Measurements from ENCODE around the gene NDEL1.

Gene NDEL1

DNA sequence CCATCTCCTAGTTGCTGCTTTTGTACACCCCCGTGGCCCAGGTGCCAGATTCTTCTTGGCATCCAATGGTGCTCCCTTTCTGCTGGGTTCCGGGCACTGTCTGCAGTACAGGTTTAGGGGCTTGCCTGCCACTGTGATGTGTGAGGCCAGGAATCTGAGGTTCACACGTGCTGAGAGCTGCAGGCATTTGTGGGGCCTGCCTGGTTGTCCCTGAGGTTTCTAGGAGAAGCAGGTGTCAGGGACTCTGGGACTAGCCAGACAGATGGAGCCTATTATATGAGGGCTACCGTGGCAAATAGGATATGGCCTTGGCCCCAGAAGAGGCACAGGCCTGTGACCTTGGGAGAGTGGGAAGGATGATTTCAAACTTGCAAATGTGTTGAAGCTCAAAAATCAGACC lies 29.3 kb downstream of the NDEL1 start:
- no peaks in the 10 kb centered on the region for H3K79me2 ChIP-seq (ENCODE audit: insufficient read depth, low read length)
- H3K9ac ChIP-seq (ENCODE audit: low read length) = no peak overlapping the region
- no peaks in the 10 kb centered on the region for H4K20me1 ChIP-seq (ENCODE audit: low read depth, low read length)

GRCh38 chr17:8465356-8465755 lies 29.7 kb downstream of the NDEL1 start:
- no peak for TF ChIP-seq EZH2phosphoT487 (conservative IDR thresholded peaks at IDR 0.05; ENCODE audit: low read length)
- TF ChIP-seq, protein P1, sequence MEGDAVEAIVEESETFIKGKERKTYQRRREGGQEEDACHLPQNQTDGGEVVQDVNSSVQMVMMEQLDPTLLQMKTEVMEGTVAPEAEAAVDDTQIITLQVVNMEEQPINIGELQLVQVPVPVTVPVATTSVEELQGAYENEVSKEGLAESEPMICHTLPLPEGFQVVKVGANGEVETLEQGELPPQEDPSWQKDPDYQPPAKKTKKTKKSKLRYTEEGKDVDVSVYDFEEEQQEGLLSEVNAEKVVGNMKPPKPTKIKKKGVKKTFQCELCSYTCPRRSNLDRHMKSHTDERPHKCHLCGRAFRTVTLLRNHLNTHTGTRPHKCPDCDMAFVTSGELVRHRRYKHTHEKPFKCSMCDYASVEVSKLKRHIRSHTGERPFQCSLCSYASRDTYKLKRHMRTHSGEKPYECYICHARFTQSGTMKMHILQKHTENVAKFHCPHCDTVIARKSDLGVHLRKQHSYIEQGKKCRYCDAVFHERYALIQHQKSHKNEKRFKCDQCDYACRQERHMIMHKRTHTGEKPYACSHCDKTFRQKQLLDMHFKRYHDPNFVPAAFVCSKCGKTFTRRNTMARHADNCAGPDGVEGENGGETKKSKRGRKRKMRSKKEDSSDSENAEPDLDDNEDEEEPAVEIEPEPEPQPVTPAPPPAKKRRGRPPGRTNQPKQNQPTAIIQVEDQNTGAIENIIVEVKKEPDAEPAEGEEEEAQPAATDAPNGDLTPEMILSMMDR (IDR thresholded peaks at IDR 0.05; ENCODE audit: insufficient read depth, low read length, poor library complexity, severe bottlenecking) = no peak
- Histone ChIP-seq H3K27ac (ENCODE audit: low read depth, low read length) (no peak overlapping the region), H3K9me2 (replicated peaks; ENCODE audit: insufficient read depth, low read length) (no peaks in the 10 kb centered on the region), H3K36me3 (ENCODE audit: low read length) (0 out of 2 replicates have a peak, but pooled peaks cover 6% of the 10 kb centered on the region), H2AFZ (ENCODE audit: low read depth, low read length, severe bottlenecking) (no peak overlapping the region), H3K4me2 (ENCODE audit: low read depth, low read length, poor library complexity, severe bottlenecking) (no peak overlapping the region), H3K27me3 (ENCODE audit: low read length) (no peaks in the 10 kb centered on the region), H3F3A (ENCODE audit: insufficient read depth) (no peaks in the 10 kb centered on the region), H3K9me3 (ENCODE audit: insufficient read depth, low read length) (no peaks in the 10 kb centered on the region), H3K9ac (ENCODE audit: low read length) (no peak overlapping the region), H3K79me2 (ENCODE audit: insufficient read depth, low read length) (no peaks in the 10 kb centered on the region), H4K20me1 (ENCODE audit: low read depth, low read length) (no peaks in the 10 kb centered on the region), H3K4me3 (ENCODE audit: insufficient read depth, low read length, poor library complexity, severe bottlenecking) (no peak overlapping the region)

More for the DNA sequence above, 29.3 kb downstream of the NDEL1 start:
- TF ChIP-seq EZH2phosphoT487 (conservative IDR thresholded peaks at IDR 0.05; ENCODE audit: low read length) = no peak
- TF ChIP-seq, protein P1 (IDR thresholded peaks at IDR 0.05; ENCODE audit: insufficient read depth, low read length, poor library complexity, severe bottlenecking) = no peak
- Histone ChIP-seq H3K9me3 (ENCODE audit: insufficient read depth, low read length) (no peaks in the 10 kb centered on the region), H3K9me2 (replicated peaks; ENCODE audit: insufficient read depth, low read length) (no peaks in the 10 kb centered on the region), H3F3A (ENCODE audit: insufficient read depth) (no peaks in the 10 kb centered on the region), H3K27ac (ENCODE audit: low read depth, low read length) (no peak overlapping the region), H2AFZ (ENCODE audit: low read depth, low read length, severe bottlenecking) (no peak overlapping the region), H3K4me2 (ENCODE audit: low read depth, low read length, poor library complexity, severe bottlenecking) (no peak overlapping the region), H3K4me3 (ENCODE audit: insufficient read depth, low read length, poor library complexity, severe bottlenecking) (no peak overlapping the region), H3K36me3 (ENCODE audit: low read length) (peaks cover 6% of the 10 kb centered on the region; the same call in 1 of the 2 replicates), H3K27me3 (ENCODE audit: low read length) (no peaks in the 10 kb centered on the region)

DNA sequence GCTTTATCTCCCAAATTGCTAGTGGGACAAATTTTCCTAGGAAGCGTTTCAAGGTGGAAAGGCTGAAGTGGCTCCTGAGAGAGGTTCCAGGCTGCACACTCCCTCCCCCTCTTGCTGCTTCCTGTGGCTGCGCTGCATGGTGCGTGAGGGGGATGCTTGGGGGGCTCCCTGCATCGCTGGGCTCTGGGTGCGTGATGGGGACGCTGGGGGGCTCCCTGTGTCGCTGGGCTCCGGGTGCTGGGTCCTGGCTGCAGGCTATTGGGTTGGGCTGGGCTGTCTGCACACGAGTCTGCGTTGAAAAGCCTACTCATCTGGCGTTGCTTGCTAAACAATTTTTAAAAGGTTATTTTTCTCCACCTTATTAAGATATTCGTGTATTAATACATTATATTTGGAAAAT lies 30.1 kb downstream of the NDEL1 start:
- Histone ChIP-seq H2AFZ (ENCODE audit: low read depth, low read length, severe bottlenecking) (no peak overlapping the region), H3K4me2 (ENCODE audit: low read depth, low read length, poor library complexity, severe bottlenecking) (no peak overlapping the region), H3K9me2 (replicated peaks; ENCODE audit: insufficient read depth, low read length) (no peaks in the 10 kb centered on the region), H3K9me3 (ENCODE audit: insufficient read depth, low read length) (no peaks in the 10 kb centered on the region), H3K9ac (ENCODE audit: low read length) (no peak overlapping the region), H3F3A (ENCODE audit: insufficient read depth) (no peaks in the 10 kb centered on the region), H3K36me3 (ENCODE audit: low read length) (0 out of 2 replicates have a peak, but pooled peaks cover 2% of the 10 kb centered on the region), H3K27ac (ENCODE audit: low read depth, low read length) (no peak overlapping the region), H3K4me3 (ENCODE audit: insufficient read depth, low read length, poor library complexity, severe bottlenecking) (no peak overlapping the region), H4K20me1 (ENCODE audit: low read depth, low read length) (no peaks in the 10 kb centered on the region), H3K79me2 (ENCODE audit: insufficient read depth, low read length) (no peaks in the 10 kb centered on the region), H3K27me3 (ENCODE audit: low read length) (no peaks in the 10 kb centered on the region)
- TF ChIP-seq, protein P1 (IDR thresholded peaks at IDR 0.05; ENCODE audit: insufficient read depth, low read length, poor library complexity, severe bottlenecking) = no peak
- TF ChIP-seq EZH2phosphoT487 (conservative IDR thresholded peaks at IDR 0.05; ENCODE audit: low read length) = no peak

All from SU-DHL-6 (cell line).